HG03558 (cell line): Measurements from ENCODE around the gene ZNF124.
A peak's percentile ranks its signal among the peaks of the same experiment; 100 is the strongest.
"Not testable (repeated sequence)": the region's sequence is repeated elsewhere in the genome, so short reads cannot be mapped to it uniquely, and the experiment has no call there.

Experiments
- ATAC-seq: cut with Tn5 transposase; IDR thresholded peaks from one replicate; pipeline ENCODE4 v1.9.1; 2021; ENCODE audit warnings: moderate number of reproducible peaks; ENCODE audit not compliant: unreplicated experiment; ENCODE audit errors: extremely low read depth

Gene ZNF124

DNA sequence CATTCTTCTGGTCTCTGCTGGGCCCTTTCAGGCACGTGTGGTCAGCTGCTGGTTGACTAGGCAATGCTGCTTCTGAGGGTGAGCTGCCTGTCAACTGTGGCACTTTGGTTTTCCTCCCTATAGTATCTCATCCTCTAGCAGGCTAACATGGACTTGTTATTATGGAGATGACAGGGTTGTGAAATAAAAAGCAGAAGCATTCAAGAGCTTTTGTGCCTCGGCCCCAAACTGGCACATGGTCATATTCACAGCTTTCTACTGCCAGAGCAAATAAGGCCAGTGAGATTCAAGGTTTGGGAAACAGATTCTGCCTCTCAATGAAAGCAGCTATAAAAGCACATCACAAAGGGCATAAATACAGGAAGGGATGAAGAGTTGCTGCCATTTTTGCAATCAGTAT lies 1.6 kb upstream of the ZNF124 start:
- ATAC-seq, result no peak

DNA sequence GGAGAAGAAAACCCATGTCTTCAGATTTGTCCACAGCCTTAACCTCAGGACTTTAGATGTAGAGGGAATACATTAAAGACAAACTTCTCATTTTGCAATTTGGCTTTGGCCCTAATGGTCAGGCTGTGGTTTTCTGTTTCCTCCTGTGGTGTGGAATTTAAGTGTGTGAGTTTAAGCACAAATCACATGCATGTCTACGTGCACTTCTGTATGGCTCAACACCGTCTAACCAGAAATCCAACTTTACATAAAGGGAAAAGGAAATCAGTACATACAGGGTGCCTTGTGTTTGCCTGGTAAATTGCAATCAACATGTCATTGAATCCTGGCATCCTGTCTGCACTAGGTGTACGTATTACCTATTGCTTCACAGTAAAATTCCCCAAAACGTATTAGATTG lies 1.2 kb upstream of the ZNF124 start:
- ATAC-seq, result no peak

GRCh38 chr1:247171443-247171842 lies 377 bp downstream of the ZNF124 start:
- peak; percentile 12 for ATAC-seq

DNA sequence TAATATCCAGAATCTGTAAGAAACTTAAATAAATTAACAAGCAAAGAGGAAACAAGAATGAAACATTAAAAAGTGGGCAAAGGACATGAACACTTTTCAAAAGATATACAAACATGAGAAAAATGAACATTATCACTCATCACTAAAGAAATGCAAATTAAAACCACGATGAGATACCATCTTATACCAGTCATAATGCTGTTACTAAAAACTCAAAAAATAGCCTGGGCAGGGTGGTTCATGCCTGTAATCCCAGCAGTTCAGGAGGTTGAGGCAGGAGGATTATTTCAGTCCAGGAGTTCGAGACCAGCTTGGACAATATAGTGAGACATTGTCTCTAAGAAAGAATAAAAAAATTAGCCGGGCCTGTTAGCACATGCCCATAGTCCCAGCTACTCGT lies 6.1 kb downstream of the ZNF124 start:
- ATAC-seq, result no peak

DNA sequence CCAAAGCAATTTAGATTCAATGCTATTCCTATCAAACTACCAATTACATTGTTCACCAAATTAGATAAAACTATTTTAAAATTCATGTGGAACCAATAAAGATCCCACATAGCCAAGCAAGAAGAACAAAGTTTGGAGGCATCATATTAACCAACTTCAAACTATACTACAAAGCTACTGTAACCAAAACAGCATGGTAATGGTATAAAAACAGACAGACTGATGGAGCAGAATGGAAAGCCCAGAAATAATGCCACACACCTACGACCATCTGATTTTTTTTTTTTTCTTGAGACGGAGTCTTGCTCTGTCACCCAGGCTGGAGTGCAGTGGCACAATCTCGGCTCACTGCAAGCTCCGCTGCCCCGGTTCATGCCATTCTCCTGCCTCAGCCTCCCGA lies 7.1 kb downstream of the ZNF124 start:
- ATAC-seq, result no peak

DNA sequence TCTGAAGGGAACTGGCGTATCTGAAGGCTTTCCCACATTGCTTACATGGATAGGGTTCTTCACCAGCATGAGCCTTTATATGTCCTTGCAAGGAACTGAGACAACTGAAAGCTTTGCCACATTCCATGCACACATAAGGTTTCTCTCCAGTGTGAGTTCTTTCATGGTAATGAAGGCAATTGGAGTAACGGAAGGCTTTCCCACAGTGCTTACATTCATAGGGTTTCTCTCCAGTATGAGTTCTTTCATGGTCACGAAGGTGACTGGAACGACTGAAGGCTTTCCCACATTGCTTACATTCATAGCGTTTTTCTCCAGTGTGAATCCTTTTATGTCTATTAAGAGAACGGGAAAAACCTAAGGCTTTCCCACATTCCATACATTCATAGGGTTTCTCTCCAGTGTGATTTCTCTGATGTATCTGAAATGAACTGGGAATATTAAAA lies 15.0 kb downstream of the ZNF124 start:
- ATAC-seq, result no peak

- no peak for ATAC-seq
Measured at GRCh38 chr1:247147781-247148180, 24.0 kb downstream of the ZNF124 start.

GRCh38 chr1:247147120-247147519 lies 24.7 kb downstream of the ZNF124 start:
- not testable (repeated sequence) for ATAC-seq

DNA sequence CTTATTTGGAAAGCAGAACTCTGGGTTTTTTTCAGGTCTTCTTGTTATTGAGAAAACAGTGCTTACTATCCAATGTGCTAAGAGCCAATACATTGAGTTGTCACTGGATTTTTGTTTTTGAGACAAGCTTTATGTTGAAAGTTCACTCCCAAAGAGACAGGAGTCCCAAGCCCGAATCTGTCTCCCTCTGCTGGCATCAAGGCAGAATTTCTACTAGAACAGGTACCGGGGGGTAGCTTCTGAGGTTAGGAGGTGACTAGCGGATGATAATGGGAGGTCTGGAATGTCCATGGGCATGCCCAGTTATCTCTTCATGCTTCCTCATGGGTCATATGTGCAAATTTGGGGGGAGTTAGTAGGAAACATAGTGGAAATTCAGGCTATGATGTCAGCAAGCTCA lies 25.1 kb downstream of the ZNF124 start:
- no peak for ATAC-seq

- no peak for ATAC-seq
Measured at GRCh38 chr1:247145279-247145678, 26.5 kb downstream of the ZNF124 start.

DNA sequence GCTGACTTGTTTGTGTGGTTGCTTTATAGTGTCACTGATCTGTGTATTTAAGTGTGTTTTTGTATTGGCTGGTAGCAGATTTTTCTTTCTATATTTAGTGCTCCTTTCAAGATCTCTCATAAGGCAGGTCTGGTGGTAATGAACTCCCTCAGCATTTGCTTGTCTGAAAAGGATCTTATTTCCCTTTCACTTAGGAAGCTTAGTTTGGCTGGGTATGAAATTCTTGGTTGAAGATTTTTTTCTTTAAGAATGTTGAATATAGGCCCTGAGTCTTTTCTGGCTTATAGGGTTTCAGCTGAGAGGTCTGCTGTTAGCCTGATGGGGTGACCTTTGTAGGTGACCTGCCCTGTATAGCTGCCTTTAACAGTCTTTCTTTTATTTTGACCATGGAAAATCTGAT lies 32.3 kb downstream of the ZNF124 start:
- not testable (repeated sequence) for ATAC-seq

GRCh38 chr1:247131236-247131635 lies 40.6 kb downstream of the ZNF124 start:
- ATAC-seq, result no peak

DNA sequence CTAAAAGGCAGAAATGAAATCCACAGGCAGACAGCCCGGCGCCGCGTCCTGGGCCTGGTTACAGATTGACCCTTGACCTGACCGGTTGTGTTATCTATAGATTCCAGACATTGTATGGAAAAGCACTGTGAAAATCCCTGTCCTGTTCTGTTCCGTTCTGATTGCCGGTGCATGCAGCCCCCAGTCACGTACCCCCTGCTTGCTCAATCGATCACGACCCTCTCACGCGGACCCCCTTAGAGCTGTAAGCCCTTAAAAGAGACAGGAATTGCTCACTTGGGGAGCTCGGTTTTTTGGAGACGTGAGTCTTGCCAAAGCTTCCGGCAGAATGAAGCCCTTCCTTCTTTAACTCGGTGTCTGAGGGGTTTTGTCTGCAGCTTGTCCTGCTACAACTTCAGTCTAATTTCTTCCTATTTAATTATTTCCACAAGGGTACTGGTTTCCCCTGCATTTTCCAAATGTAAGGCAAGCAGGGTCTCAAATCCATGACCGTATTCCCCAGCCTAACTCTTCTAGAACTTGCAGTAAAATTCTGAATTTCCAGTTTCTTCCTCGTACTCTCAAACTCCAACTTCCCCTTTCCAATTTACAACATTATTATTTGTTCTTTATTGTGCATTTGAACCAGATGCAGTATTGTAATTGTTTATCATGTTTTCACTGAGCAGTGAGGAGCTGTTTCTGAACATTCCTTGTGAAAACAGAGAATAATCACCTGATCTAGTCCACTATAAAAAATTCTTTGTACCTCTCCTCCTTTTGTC lies 44.1 kb downstream of the ZNF124 start:
- not testable (repeated sequence) for ATAC-seq

- peak; percentile 17 for ATAC-seq
Measured at GRCh38 chr1:247126601-247127000, 45.2 kb downstream of the ZNF124 start.

DNA sequence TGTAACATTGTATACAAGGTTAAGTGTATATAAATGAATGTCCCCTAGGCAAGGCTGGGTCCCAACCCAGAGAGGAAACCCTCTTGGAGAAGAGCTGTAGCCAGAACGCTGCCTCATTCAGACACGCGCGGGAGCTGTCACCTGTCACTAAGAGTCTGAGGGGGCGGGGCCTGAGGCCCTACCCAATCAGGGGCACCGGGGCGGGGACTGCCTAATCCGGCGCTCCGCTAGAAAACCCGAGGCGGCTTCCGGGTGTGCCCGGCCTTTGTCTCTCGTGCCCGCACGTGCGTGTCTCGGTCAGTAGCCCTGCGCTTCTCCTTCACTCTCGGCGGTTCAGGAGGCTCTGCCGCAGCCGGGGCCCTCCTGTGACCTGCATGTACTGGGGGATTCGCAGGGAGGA lies 45.7 kb downstream of the ZNF124 start:
- peak; percentile 98 for ATAC-seq

DNA sequence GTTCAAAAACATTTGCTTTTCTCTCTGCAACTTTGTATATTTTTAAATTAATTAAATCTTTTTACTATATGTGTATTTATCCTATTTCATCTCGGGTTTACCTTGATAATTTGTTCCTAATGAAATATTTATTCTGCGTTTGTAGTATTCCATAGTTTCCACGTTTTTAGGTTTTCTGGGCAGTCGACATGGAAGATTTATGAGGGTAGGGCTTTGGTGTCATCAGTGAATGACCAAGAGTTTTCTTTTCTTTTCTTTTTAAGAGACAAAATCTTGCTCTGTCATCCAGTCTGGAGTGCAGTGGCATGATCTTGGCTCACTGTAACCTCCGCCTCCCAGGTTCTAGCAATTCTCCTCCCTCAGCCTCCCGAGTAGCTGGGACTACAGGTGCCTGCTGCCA lies 50.4 kb downstream of the ZNF124 start:
- ATAC-seq, result no peak

DNA sequence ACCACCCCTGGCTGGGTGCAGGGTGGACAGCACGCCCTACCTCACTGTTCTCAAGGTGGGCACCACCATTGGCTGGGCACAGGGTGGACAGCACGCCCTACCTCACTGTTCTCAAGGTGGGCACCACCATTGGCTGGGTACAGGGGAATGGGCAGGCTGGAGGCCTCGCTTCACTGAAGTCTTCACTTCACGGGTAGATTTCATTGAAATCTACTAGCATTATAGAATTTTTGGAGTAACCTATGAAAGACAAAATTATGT lies 51.5 kb downstream of the ZNF124 start:
- not testable (repeated sequence) for ATAC-seq

- ATAC-seq, result no peak
Measured at GRCh38 chr1:247119600-247120407, 52.0 kb downstream of the ZNF124 start.

GRCh38 chr1:247118946-247119446 lies 52.8 kb downstream of the ZNF124 start:
- ATAC-seq, result no peak

DNA sequence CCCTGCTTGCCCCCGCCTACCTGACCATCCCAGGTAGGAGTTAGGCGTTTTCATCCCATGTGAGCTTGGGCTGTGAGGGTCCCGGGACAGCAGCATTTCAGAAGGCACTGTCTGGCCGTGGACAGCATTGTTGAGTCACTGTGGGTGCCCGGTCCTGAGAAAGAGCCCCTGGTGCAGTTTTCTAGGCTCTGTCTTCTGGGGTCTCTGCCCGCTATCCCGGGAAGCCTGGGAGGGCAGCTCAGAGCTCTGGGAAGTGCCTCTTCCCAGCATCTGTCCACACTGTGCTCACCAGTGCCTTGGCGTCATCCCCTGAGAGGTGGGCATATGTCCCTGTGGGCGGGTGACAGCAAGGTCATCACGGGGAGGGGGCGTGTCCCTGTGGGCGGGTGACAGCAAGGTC lies 56.3 kb downstream of the ZNF124 start:
- no peak for ATAC-seq

- ATAC-seq, result no peak
Measured at GRCh38 chr1:247115141-247115510, 56.7 kb downstream of the ZNF124 start.
